ENCODE data around the gene ALDOA.

- TF ChIP-seq CTCF (IDR thresholded peaks at IDR 0.05) (no peak), POLR2A (IDR thresholded peaks at IDR 0.05) (no peak)
Measured at GRCh38 chr16:30110661-30111060, 45.1 kb downstream of the ALDOA start.

All from thyroid gland (tissue), 4 donors.